HG02678 (cell line): ENCODE results near the gene IPO11.
"Not testable (repeated sequence)": the region's sequence is repeated elsewhere in the genome, so short reads cannot be mapped to it uniquely, and the experiment has no call there.

Experiments used
- ATAC-seq: cut with Tn5 transposase; IDR thresholded peaks from one replicate; pipeline ENCODE4 v1.9.1; 2021; ENCODE audit warnings: mild to moderate bottlenecking, moderate library complexity; ENCODE audit not compliant: unreplicated experiment

IPO11 gene

DNA sequence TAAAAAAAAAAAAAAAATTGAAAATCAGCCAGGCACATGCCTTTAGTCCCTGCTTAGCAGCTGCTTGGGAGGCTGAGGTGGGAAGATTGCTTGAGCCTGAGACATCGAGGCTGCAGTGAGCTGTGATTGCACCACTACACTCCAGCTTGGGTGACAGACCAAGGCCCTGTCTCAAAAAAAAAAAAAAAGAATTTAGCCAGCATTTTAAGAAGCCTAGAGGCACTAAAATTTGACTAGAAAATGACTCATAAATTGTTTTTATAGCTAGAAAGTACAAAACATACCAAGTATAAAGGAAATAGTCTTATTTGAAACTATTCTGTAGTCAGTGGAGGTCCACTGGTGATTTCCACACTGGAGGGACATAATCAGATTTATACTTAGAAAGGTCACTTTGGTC lies 183.5 kb downstream of the IPO11 start:
- ATAC-seq: no peak

DNA sequence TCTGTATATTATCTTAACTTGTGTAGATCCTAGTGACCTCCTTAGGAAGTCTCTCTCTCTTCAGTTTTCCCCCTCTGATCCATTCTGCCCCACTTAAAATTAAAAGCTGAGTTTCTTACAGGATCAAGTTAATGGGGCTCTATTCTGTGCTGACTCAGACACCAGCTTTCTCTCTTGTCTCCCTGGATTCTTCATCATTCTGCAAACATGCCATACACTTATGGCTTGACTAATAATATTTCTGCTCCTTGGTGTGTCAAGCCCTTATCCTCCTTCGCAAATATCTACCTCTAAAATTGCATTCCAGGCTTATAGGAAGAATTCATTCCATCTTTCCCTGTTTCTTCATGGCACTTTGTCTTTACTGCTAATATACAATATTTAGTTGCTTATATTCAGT lies 184.1 kb downstream of the IPO11 start:
- no peak for ATAC-seq

DNA sequence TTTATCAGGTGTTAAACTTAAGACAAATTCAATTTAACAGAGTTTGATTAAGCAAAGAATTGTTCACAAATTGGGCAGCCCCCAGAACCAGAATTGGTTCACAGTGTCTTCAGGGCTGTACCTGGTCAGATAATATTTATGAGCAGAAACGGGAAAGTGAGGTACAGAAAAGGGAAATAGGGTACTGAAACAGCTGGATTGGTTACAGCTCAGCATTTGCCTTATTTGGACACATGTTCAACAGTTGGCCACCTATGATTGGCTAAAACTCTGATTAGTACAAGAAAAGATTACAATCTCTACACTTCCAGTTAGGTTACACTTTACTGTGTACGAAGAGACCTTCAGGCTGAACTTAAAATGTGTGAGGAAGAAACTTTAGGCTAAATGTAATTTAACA lies 184.8 kb downstream of the IPO11 start:
- no peak for ATAC-seq

DNA sequence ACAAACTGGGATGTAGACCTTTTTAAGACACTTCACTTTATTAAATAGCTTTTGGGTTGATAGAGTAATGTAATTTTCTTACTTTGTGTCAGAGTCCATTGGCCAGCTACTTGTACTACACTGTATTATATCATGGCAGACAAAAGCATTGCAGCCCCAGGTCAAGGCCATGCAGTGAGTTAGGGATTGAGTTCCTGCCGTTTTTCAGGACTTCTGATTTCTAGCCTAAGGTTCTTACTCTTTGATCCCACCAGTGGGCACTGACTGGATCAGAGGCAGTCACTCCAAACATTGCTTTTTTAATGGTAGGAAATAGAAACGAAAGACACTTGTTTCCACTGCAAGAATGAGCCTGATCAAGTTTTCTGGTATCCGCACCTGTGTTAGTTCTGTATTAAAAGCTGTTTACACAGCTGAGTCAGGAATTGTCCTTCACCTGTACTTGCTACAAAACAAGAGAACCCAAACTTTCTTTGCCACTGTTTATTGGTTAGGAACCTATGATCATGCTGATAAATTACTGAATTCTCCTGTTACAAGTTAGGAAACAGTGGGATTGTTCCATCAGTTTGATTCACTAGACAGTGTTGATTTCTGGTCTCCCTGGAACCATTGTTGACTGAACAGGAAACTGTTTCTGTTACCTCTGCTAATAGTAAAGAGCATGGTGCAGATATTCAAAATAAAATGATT lies 188.1 kb downstream of the IPO11 start:
- ATAC-seq: no peak

DNA sequence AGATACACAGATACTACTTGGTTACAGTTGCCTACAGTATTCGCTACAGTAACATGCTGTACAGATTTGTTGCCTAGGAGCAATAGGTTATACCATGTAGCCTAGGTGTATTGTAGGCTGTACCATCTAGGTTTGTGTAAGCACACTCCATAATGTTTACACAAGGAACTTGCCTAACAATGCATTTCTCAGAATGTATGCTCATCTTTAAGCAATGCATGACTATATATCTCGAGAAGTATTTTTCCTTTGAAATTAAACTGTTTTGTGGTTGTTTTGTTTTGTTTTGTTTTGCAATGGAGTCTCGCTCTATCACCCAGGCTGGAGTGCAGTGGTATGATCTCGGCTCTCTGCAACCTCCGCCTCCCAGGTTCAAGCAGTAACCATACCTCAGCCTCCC lies 191.4 kb downstream of the IPO11 start:
- no peak for ATAC-seq

DNA sequence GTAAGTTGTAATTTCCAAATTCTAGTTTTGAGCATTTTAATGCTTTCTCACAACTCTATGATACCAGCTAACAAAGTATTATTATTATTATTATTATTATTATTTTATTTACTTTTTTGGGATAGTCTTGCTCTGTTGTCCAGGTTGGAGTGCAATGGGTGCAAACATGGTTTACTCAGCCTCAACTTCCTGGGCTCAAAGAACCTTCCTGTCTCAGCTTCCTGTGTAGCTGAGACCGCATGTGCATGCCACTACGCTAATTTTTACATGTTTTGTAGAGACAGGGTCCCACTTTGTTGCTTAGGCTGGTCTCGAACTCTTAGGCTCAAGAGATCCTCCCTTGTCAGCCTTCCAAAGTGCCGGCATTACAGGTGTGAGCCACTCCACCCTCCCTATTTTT lies 193.1 kb downstream of the IPO11 start:
- ATAC-seq: no peak

DNA sequence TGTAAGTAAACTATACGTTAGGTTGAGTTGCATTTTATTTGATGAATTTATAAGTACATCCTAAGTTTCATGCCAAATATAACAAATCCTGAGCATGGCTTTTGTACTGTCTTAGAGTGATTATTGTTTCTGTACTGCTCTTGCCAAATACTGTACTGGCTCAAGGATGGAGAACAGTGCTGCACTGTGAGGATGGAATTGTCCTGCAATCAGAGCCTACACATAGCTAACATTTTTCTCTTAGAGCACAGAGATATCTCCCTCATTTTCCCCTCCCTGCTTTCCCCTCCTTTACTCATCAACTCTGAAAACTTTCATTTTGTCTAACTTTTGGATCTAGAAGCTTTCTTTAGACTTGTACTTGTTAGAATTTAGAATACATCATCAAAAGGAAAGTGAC lies 194.3 kb downstream of the IPO11 start:
- no peak for ATAC-seq

DNA sequence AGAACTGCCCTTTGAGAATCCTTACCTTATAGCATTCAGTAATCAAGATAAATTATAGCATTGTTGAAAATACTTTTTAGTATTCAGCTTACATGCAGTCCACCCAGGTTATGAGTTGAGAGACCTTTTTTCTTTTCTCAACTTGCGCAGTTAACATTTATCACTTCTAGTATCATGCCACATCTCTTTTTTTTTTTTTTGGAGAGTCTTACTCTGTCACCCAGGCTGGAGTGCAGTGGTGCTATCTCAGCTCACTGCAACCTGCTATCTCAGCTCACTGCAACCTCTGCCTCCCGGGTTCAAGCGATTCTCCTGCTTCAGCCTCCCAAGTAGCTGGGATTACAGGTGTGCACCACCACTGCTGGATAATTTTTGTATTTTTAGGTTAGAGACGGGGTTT lies 195.1 kb downstream of the IPO11 start:
- no peak for ATAC-seq

DNA sequence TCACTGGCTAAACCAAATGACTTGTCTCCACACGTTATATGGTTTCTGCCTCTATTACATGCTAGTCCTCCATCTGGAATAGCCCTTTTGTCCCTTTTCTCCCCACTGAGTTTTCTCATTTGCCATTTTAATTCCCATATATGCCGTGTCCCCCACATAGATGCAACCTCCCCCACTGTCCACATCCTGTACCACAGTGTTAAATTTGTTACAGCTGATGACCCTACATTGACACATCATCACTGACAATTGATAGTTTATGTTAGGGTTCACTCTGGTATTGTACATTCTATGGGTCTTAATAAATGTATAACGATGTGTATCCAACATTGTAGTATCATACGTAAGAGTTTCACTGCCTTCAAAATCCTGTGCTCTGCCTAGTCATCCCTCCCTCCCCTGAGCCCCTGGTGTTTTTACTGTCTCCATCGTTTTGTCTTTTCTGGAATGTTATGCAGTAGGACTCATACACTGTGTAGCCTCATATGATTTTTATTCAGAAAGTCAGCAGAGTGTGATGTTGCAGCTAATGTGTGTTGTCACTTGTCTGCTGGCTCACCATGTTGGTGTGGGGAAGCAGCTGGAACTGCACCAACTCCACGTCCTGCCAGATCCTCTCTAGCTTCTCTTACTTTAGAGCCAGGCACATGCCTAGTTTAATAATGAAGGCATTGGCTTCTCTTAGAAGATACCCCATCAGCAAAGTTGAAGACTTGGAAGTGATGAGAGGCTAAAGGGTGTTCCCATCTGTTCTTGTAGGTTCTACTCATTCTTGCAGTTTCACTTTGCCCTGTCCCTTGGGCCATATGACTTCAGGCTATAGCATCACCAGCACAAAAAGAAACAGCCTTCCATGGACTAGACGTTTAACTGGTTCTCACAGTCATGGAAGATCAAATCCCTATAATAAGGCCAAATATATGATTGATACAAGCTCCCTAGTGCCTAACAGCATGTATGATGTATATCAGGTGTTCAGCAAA lies 196.3 kb downstream of the IPO11 start:
- ATAC-seq: no peak

DNA sequence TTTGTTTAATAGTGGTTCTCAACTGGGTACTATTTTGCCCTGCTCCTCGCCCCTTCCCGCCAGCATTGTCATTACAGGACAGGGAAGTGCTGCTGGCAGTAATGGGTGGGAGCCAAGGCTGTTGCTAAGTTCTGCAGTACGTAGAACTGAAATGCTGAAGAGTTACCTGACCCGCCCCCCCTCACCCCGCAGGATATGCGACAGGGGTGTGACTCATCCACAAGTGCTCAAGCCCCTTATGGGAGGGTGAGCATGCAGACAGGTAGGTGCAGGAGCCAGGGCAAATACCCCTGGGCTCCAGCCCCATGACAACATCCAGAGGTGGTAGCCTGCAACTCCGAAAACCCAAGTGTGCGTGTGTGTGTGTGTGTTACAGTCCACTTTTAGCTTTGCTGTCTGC lies 201.8 kb downstream of the IPO11 start:
- ATAC-seq: no peak

DNA sequence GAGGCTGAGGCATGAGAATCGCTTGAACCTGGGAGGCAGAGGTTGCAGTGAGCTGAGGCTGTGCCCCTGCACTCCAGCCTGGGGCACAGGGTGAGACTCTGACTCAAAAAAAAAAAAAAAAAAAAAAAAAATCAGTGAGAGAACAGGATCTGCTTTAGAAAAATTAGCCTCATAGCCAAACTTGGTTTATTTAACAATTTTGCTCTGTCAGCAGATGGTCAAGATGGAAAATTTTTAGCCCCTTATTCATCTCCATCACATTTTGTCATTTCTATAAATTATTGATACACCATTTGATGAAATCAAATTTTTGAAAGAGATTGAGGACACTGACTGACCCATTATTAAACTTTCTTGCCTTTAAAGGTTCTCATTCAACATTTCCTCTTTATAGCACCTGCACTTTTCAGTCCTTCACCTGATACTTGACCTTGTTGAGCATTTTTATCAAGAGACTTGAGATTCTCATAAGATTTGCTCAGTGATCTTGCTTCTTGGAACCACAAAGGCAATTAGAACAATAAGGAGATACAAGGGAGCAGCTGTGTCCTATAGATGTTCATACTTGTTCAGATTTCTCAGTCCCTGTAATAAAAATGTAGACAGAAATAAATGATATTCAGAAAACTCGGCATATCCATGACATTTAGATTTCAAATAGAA lies 204.2 kb downstream of the IPO11 start:
- no peak for ATAC-seq

DNA sequence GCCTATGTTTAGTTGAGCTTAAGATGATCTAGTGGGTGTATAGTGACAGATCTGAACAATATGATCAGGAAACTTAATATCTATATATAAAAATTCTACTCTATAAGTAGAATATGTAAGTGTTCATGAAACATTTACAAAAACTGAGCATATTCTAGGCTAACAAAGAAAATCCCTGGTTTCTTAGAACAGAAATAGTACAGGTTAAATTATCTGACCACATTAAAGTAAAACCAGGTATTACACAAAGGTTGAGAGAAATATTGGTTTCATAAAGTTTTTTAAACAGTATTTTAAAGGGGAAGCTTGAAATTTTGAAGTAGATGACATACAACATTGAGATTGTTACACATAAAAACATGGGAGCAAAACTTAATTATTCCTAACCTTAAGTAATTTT lies 205.4 kb downstream of the IPO11 start:
- ATAC-seq: no peak

DNA sequence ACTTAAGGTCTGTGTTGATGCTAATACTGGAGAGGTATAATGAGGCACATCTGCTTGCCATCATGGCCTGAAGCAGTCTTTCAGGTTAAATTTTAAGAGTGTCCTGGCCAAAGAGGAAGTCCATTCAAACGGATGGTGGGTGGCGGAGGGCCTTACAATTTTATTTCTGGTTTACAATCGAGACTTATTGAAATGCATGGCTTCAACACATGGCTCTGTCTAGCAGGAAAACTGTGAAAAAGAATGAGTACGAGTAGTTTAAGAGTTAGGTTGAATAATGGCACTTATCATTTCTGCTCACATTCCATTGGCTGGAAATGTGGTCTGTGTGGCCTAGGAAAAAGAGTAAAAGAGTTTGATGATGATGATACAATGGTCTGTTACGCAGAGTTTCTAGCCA lies 208.2 kb downstream of the IPO11 start:
- ATAC-seq: no peak

DNA sequence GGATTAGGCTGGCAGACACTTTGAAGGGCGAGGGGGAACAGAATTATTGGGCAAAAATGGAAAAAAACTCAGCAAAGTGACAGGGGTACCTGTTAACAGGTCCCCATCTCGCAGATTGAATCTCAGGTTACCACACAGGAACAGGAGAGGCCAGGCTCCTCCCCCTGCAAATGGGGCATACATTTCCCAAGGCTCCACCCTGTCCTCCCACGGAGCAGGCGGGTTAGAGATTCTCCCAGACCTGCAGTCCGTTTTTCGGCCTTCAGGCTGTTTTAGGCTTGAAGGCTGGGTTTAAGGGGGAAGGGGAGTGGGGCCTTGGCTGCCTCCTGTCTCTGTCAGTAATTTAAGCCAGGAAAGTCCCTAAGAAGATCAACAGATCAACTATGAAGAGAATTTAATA lies 208.7 kb downstream of the IPO11 start:
- no peak for ATAC-seq

DNA sequence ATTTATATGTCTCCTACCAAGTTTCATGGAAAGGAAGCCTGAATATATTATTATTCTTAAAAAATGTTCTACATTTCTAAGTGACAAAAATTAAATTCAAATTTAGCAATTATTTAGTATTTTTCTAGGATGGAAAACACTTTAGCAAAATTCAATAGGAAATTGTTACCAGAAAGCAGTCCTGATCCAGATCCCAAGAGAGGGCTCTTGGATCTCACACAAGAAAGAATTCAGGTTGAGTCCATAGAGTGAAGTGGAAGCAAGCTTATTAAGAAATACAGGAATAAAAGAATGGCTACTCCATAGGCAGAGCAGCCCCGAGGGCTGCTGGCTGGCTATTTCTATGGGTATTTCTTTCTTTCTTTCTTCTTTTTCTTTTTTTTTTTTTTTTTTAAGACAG lies 210.7 kb downstream of the IPO11 start:
- ATAC-seq: no peak

DNA sequence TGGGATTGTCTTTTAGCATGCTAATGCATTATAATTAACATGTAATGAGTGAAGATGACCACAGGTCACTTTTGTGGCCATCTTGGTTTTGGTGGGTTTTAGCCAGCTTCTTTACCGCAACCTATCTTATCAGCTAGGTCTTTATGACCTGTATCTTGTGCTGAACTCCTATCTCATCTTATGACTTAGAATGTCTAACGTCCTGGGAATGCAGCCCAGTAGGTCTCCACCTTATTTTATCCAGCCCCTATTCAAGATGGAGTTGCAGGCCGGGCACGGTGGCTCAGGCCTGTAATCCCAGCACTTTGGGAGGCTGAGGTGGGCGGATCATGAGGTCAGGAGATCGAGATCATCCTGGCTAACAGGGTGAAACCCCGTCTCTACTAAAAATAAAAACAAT lies 211.9 kb downstream of the IPO11 start:
- not testable (repeated sequence) for ATAC-seq

DNA sequence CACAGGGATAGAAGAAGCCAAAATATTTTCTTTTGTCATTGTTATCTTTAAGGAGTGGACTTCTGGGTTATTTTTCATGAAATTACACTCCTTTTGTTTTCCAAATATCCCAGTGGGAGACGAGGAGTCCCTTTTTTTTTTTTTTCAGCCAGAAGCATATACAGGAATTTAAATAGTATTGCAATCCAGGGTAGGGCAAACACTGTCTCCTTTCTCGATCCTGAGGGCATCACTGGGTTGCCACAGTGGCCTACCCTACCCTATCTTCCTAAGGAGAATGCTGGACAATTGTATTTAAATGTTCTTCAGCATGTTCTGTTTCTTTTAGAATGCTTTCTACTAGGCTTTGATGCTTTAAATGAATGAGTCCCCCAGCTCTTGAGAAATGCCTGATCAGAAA lies 214.0 kb downstream of the IPO11 start:
- no peak for ATAC-seq

DNA sequence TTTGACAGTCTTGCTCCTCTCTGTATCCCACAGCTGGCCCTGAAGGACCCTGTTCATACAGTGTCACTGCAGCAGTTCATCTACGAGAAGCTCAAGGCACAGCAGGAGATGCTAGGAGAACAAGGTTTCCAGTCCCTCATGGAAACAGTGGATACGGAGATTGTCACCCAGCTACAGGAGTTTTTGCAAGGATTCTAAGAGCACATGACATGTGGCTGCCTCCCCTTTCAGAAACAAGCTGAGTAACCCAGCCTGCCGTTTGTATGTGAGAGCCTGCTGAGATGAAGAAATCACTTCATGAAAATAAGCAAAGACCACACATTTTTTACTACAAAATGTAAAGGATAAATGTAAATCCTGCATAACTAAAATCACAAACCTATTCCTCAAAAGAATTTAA lies 214.6 kb downstream of the IPO11 start:
- no peak for ATAC-seq

DNA sequence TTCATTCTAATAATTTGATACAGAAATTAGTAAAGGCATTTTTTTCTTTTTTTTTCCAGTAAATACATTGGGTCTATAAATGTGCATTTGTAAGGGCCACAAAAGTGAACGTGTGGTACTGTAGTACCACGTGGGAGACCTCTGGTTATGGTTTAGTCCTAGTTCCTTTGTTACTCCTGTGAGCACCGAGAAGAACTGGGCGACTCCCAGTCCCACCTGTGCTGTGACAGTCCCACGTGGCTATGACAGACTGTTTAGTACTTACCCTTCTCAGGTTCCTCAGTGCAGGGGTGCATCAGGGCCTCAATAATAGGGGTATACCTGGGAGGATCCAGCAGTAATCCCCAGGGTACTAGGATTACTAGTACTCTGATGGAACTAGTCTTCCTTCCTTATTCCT lies 215.3 kb downstream of the IPO11 start:
- ATAC-seq: no peak

DNA sequence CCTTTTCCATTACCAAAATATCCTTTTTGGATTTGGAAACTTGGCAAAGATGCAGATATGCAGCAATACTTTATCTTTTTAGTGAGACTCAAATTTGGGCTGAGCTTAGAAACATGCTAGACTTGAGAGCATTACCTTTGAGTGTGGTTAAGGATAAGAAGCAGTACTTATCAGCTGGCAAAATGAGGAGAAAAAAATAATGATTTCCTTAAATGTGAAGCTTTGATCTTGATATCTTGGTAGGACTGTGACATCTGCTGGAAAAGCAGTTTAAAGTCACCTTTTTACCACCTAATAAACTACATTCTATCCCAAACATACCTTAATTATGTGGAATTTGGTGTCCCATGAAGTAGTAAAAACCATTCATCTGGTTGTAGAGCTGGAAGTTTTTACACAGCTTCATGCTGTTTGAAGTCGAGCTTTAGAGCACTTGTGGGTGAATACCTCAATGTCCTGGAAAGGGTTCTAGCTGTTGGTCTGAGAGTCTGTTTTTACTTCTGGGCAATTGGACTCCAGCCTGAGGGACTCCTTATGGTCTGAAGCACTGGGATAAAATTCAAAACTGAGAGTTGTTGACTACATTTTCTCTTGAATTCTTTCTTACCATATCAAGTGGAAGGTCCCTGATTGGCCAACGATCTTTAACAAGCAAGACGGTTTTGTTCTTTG lies 219.5 kb downstream of the IPO11 start:
- no peak for ATAC-seq

DNA sequence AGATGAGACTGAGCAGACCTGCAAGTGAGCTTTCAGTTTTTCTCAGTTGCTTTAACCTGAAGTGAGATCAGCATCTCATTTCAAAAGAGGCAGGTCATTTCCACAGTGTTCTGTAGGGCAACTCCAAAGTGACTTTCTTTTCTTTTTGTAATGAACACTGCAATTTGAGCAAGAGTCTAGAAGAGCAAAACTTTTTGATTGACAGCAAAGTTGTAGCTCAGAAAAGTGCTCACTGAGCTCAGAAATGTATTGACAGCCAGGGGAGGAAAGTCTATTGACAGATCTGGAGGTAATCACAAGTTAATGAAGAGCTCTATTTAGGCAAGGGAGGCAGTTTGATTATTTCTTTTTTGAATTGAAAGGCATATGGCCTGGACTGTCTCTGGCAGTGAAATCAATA lies 220.7 kb downstream of the IPO11 start:
- ATAC-seq: no peak
